GM15510 (cell line): Measurements from ENCODE around the gene PRDM9.

ENCODE experiments used
- POLR2A ChIP-seq: IDR thresholded peaks from 3 replicates; pipeline ENCODE4 v1.6.1; 2011; ENCODE audit warnings: borderline replicate concordance; ENCODE audit not compliant: insufficient read length; ENCODE audit errors: extremely low read depth

PRDM9 gene

GRCh38 chr5:23522553-23522952 lies 15.1 kb downstream of the PRDM9 start:
- no peak for TF ChIP-seq POLR2A

- TF ChIP-seq POLR2A: no peak
Measured at GRCh38 chr5:23523031-23523430, 15.6 kb downstream of the PRDM9 start.

DNA sequence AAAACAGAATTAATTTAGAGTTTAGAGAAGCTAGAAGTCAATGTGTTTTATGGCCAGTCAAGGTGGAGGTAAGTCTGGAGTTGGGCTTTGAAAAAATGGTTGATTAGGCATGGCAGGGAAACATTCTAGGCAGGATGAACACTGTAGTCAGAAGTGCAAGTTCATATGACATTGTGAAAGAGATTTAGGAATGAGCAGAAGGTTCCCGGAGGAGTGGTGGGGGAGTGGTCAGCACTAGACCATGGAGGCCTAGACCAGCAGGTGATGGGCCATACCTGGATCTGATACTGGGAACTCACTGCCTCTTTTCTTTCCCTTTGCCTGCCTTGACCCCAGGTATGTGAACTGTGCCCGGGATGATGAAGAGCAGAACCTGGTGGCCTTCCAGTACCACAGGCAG lies 16.6 kb downstream of the PRDM9 start:
- no peak for TF ChIP-seq POLR2A

DNA sequence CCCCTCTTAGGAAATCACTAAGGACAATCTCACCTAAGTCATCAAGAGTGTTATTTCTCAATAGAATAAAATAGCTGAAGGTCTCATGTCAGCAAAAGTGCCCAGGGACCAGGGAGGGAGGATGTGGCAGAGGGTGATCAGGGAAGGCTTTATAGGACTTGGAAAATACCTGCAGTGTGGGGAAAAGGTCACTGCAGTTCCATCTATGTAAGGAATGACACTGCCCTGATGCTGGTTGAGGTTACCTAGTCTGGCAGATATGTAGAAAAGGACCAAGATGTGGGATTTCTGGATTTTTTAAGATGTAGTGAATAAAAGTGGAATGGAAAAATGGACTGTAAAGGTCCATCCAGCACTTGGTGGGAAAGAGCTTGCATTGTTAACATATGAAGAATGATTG lies 18.3 kb downstream of the PRDM9 start:
- no peak for TF ChIP-seq POLR2A

DNA sequence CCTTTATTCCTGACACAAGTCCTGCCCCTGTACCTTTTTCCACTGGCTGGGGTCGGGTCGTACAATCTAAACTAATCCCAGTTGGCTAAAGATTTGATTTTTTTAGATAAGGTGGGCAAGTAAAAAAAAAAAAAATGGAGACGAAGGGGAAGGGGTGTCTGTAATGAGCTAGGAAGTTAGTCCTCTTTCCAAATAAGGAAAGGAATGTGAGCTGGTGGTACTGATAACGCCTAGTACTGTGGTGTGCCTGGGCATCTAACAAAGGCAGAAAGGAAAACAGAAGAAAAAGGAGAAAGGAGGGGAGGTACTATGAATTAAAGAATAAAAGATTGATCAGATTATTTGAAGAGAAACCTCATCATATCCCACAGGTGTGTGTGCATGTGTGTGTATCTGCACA lies 21.3 kb downstream of the PRDM9 start:
- no peak for TF ChIP-seq POLR2A

- TF ChIP-seq POLR2A: no peak
Measured at GRCh38 chr5:23530571-23530970, 23.2 kb downstream of the PRDM9 start.

GRCh38 chr5:23571059-23571458 lies 63.6 kb downstream of the PRDM9 start:
- no peak for TF ChIP-seq POLR2A
